ENCODE data around the gene GYG1.

DNA sequence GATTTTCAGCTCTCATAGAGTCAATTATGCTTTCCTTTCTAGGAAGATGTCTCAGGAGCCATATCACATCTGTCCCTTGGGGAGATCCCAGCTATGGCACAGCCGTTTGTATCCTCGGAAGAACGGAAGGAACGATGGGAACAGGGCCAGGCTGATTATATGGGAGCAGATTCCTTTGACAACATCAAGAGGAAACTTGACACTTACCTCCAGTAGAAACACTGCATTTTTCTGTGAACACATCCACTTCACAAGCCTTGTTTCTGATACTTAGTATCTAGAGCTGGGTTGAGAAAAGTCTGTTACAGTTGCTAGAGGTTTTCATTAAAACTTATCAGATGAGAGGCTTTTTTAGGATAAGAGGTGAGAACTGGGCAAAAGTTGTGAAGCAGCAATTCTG lies 35.4 kb downstream of the GYG1 start:
- TF ChIP-seq, protein P1, sequence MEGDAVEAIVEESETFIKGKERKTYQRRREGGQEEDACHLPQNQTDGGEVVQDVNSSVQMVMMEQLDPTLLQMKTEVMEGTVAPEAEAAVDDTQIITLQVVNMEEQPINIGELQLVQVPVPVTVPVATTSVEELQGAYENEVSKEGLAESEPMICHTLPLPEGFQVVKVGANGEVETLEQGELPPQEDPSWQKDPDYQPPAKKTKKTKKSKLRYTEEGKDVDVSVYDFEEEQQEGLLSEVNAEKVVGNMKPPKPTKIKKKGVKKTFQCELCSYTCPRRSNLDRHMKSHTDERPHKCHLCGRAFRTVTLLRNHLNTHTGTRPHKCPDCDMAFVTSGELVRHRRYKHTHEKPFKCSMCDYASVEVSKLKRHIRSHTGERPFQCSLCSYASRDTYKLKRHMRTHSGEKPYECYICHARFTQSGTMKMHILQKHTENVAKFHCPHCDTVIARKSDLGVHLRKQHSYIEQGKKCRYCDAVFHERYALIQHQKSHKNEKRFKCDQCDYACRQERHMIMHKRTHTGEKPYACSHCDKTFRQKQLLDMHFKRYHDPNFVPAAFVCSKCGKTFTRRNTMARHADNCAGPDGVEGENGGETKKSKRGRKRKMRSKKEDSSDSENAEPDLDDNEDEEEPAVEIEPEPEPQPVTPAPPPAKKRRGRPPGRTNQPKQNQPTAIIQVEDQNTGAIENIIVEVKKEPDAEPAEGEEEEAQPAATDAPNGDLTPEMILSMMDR (IDR thresholded peaks at IDR 0.05; ENCODE audit: low read length): no peak
- TF ChIP-seq EZH2 (optimal IDR thresholded peaks at IDR 0.05; ENCODE audit: low read depth, low read length): no peak
